PC-9 (cell line): ENCODE results near the gene CACHD1. TPM values are rescaled to one million over a fixed set of nuclear protein-coding genes. Genes with fewer than 3 reads are reported as not detected.
A peak's percentile ranks its signal among the peaks of the same experiment; 100 is the strongest.

Source experiments
- BruUV-seq: library from RNA; stranded (reverse); fragments of 400-500 nt; replicated peaks from 2 replicates; lab custom pipeline; 2021; lab: Mats Ljungman, UMichigan
- CTCF ChIA-PET: fragments of 300-600 bp; sonication (Branson Sonifier 250); formaldehyde crosslinking; loops from one replicate; lab custom pipeline; 2022; ENCODE audit warnings: antibody characterized with exemption; lab: Charles Lee
- POLR2A ChIA-PET: fragments of 300-600 bp; sonication (Branson Sonifier 250); formaldehyde crosslinking; loops from one replicate; lab custom pipeline; 2022; ENCODE audit warnings: antibody characterized with exemption; ENCODE audit not compliant: unreplicated experiment; lab: Charles Lee
- DNase-seq, 2 experiments: peaks; one replicate each; pipeline versions ENCODE4 v3.0.0 to v3.0.0-alpha.2; 2015 to 2022; ENCODE audit warnings: mixed read lengths in 1 of 2
- H2AFZ ChIP-seq: fragments of 200-600 bp; sonication (generic); 2 replicates; pipeline ENCODE4 v1.8.1; 2017; ENCODE audit warnings: antibody characterized with exemption
- H3F3A ChIP-seq: fragments of 200-600 bp; sonication (generic); 2 replicates; pipeline ENCODE4 v1.8.1; 2017; ENCODE audit warnings: antibody characterized with exemption, mild to moderate bottlenecking, low read depth; ENCODE audit not compliant: insufficient read depth
- H3K27ac ChIP-seq: fragments of 200-600 bp; sonication (generic); 2 replicates; pipeline ENCODE4 v1.6.1; 2016; ENCODE audit warnings: mixed run types
- H3K27me3 ChIP-seq: fragments of 200-600 bp; sonication (generic); 2 replicates; pipeline ENCODE4 v1.6.1; 2016; ENCODE audit warnings: low read depth, mixed run types; ENCODE audit not compliant: insufficient read depth
- H3K36me3 ChIP-seq: fragments of 200-600 bp; sonication (generic); 2 replicates; pipeline ENCODE4 v1.6.1; 2016; ENCODE audit warnings: low read depth, mixed run types
- H3K4me1 ChIP-seq: fragments of 200-600 bp; sonication (generic); replicated peaks from 2 replicates; pipeline ENCODE4 v1.6.1; 2016; ENCODE audit warnings: mixed run types; ENCODE audit not compliant: insufficient read depth
- H3K4me2 ChIP-seq: fragments of 200-600 bp; sonication (generic); 2 replicates; pipeline ENCODE4 v1.6.1; 2017; ENCODE audit warnings: mixed run types
- H3K4me3 ChIP-seq: fragments of 200-600 bp; sonication (generic); 2 replicates; pipeline ENCODE4 v1.6.1; 2016; ENCODE audit warnings: mixed run types
- H3K79me2 ChIP-seq: fragments of 200-600 bp; sonication (generic); 2 replicates; pipeline ENCODE4 v1.6.1; 2017; ENCODE audit warnings: low read depth, mixed run types
- H3K9me2 ChIP-seq: fragments of 200-600 bp; sonication (generic); 2 replicates; pipeline ENCODE4 v1.8.1; 2017; ENCODE audit warnings: mild to moderate bottlenecking; ENCODE audit not compliant: insufficient read depth
- H3K9me3 ChIP-seq: fragments of 200-600 bp; sonication (generic); 2 replicates; pipeline ENCODE4 v1.8.1; 2016; ENCODE audit warnings: low read depth; ENCODE audit not compliant: insufficient read depth
- H4K20me1 ChIP-seq: fragments of 200-600 bp; sonication (generic); 2 replicates; pipeline ENCODE4 v1.8.1; 2017; ENCODE audit not compliant: insufficient read depth
- CTCF ChIP-seq: fragments of 200-600 bp; sonication (generic); conservative IDR thresholded peaks from 2 replicates; pipeline ENCODE4 v1.6.1; 2017; ENCODE audit warnings: mixed run types, antibody characterized with exemption, mild to moderate bottlenecking, moderate library complexity
- EZH2 ChIP-seq: fragments of 200-600 bp; sonication (generic); IDR thresholded peaks from 2 replicates; pipeline ENCODE4 v1.8.0; 2017; ENCODE audit warnings: antibody characterized with exemption, low read depth
- intact Hi-C: fragments of 100-400 bp; cut with micrococcal nuclease; formaldehyde crosslinking; loops from one replicate; pipeline ENCODE4 v1.10.0; 2022; ENCODE audit not compliant: unreplicated experiment
- total RNA-seq: library from RNA; stranded (reverse); gene quantifications from 2 replicates; pipeline ENCODE4 v1.2.3, GENCODE V29; 2021

The CACHD1 gene
- total RNA-seq, 1 experiment from 2014 or later, result 3.1 TPM

- H3F3A ChIP-seq, result no peaks in the 10 kb centered on the region
- H3K4me1 ChIP-seq, result no peaks in the 10 kb centered on the region
- H2AFZ ChIP-seq, result no peak overlapping the region
- no peak overlapping the region for H3K27ac ChIP-seq
- H3K27me3 ChIP-seq, result no peaks in the 10 kb centered on the region
- POLR2A ChIA-PET, result no interaction called here
- no peak overlapping the region for H3K4me3 ChIP-seq
- H3K9me3 ChIP-seq, result no peaks in the 10 kb centered on the region
- intact Hi-C loops, result no loop called here
- no peaks in the 10 kb centered on the region for H3K9me2 ChIP-seq
- H3K4me2 ChIP-seq, result no peak overlapping the region
- TF ChIP-seq EZH2, result no peak
- no peak for TF ChIP-seq CTCF
- no TSS peak for BruUV-seq
- no peaks in the 10 kb centered on the region for H3K36me3 ChIP-seq
- H3K79me2 ChIP-seq, result no peaks in the 10 kb centered on the region
- peak in 1 of 2 experiments; percentile 2 for DNase-seq
- H4K20me1 ChIP-seq, result no peaks in the 10 kb centered on the region
- CTCF ChIA-PET, result no interaction called here
These were observed 153.8 kb downstream of the CACHD1 start for GRCh38 chr1:64623750-64624191.

- DNase-seq, result no peak
- Histone ChIP-seq H3F3A (no peaks in the 10 kb centered on the region), H3K27me3 (no peaks in the 10 kb centered on the region), H3K9me3 (no peaks in the 10 kb centered on the region), H3K4me3 (no peak overlapping the region), H3K27ac (no peak overlapping the region), H3K4me1 (no peaks in the 10 kb centered on the region), H3K79me2 (no peaks in the 10 kb centered on the region), H3K36me3 (no peaks in the 10 kb centered on the region), H2AFZ (no peak overlapping the region), H3K4me2 (no peak overlapping the region), H4K20me1 (no peaks in the 10 kb centered on the region), H3K9me2 (no peaks in the 10 kb centered on the region)
- BruUV-seq, result no TSS peak
- ChIA-PET POLR2A (no interaction called here), CTCF (no interaction called here)
- intact Hi-C loops, result no loop called here
- TF ChIP-seq EZH2 (no peak), CTCF (no peak)
These were observed 154.3 kb downstream of the CACHD1 start for GRCh38 chr1:64624218-64624713.

- CTCF ChIA-PET, result no interaction called here
- Histone ChIP-seq H3K4me2 (no peak overlapping the region), H3K4me3 (no peak overlapping the region), H3K27me3 (no peaks in the 10 kb centered on the region), H3F3A (no peaks in the 10 kb centered on the region), H3K4me1 (no peaks in the 10 kb centered on the region), H2AFZ (no peak overlapping the region), H3K9me2 (no peaks in the 10 kb centered on the region), H3K79me2 (no peaks in the 10 kb centered on the region), H3K27ac (no peak overlapping the region), H4K20me1 (no peaks in the 10 kb centered on the region), H3K36me3 (no peaks in the 10 kb centered on the region), H3K9me3 (no peaks in the 10 kb centered on the region)
- no TSS peak for BruUV-seq
- DNase-seq, result no peak
- TF ChIP-seq EZH2 (no peak), CTCF (no peak)
- POLR2A ChIA-PET, result no interaction called here
- intact Hi-C loops, result no loop called here
These were observed 154.9 kb downstream of the CACHD1 start for GRCh38 chr1:64624808-64625207.
